ENCODE measurements around the gene MYL2.

Gene MYL2

GRCh38 chr12:110888256-110888991, 32.0 kb downstream of the MYL2 start:
- no peak for FAIRE-seq

DNA sequence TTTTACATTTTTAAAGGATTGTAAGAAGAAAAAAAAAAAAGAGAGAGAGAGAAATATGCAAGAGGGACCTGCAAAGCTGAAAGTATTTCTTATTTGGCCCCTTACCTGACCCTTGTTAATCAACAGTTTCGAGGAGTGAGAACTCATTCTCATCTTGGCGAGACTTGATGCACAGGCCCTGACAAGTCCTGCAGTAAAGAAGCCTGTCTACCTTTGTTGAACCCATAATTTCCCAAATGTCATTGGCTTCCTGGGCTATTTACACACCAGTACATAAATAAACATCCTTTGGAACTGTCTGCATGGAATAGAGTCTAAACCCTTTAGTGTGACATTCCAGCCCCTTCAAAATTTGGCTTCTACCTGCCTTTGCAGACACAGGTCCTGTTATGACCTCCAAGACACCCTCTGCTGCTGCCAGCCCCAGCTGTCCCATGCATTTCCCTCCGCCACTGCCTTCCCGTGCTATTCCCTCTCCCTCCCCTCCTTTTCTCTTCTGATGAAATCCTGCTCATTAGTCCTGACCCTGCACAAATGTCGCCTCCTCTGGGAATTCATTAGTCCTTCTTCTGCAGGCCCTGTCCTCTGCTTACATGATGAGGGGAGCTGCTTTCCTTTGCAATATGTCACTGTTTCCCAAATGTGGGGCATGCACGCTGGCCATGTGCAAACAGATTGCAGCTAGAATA, 35.1 kb downstream of the MYL2 start:
- FAIRE-seq = no peak

GRCh38 chr12:110883251-110883650, 37.1 kb downstream of the MYL2 start:
- no peak for FAIRE-seq

- no peak for FAIRE-seq
Observed at GRCh38 chr12:110880651-110881050, 39.7 kb downstream of the MYL2 start.

- FAIRE-seq = no peak
Observed at GRCh38 chr12:110874781-110875180, 45.6 kb downstream of the MYL2 start.

DNA sequence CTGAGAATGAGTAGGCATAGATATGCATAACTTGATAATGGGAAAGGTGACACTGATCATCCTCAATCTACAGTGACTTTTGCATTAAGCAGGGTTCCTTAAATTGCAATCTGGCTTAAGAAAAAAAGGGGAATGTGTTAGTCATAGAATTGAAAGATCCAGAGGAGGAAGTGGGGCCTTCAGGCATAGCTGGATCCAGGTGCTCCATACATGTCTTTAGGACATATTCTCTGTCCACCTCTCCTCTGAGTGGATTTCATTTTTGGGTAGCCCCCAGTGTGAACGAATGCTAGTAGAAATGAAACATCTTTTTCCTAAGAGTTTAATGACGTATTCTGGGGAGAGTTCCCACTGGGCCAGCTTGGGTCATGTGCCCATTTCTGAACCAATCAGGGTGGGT, 46.0 kb downstream of the MYL2 start:
- no peak for FAIRE-seq

DNA sequence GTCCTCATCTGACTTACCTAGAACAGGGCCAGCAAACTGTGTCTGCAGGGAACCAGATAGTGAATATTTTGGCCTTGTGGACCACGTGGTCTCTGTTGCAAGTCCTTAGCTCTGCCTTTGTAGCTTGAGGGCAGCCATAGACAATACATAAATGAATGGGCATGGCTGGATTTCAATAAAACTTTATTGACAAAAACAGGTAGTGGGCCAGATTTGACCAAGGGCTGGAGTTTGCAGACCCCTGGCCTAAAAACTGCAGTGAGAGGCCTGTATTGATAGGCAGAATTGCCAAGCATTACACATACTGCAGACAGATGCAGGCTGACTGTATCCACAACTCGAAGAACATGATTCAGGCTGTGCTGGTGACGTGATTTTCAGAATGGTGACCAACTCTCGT, 48.3 kb downstream of the MYL2 start:
- FAIRE-seq = no peak

GRCh38 chr12:110869803-110870202, 50.6 kb downstream of the MYL2 start:
- FAIRE-seq = no peak

DNA sequence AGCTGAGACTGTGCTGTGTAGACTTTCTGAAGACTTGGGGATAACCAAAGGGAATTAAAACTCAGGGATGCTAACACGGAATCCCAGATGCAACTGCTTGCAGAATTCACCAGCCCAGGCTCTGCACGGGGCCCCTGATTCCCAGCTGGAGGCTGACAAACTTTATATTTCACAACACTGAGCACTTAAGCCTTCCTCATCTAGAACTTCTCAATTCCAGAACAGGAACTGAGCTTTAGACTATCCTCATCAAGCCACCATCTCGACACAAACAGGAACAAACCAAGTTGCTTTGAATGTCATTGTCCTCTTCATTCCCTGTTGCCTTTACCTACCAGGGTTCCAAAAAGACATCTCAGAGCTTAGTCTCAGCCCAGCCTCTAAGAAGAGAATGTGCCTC, 51.4 kb downstream of the MYL2 start:
- no peak for FAIRE-seq

DNA sequence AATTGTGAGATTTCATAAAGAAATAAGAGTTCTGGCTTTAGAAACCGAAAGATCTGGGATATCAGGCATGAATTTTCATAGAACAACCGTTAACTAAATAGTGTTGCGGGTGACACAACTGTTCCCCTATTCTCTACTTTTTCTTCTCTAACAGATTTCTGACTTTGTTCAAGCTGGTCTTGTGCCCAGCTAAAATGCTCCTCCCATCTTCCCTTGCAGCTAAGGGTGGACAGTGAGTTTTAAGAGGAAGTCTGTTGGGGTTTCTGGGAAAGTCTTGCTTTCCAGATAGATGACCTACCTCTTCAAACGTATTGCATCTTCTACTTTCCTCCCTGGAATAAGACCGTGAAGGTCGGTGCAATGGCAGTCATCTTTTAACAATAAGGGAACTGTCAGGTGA, 54.9 kb downstream of the MYL2 start:
- no peak for FAIRE-seq

DNA sequence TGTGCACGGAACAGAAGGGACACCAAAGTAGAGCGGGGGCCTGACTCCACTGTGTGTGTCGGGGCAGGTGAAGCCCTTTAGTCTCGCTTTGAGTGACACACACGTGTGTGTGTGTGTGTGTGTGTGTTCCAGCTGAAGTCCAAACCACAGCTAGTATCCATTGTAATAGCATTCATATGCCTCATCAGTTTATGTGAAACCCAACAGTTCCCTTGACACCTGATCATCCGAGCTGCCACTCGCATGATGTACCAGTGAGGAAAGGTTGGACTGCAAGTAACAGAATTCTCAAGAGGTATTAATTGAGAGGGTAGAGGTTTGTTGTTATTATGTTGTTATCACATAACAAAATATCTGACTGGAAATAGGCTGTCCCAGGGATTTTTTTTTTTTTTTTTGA, 57.2 kb downstream of the MYL2 start:
- FAIRE-seq = no peak

GRCh38 chr12:110862329-110862728, 58.0 kb downstream of the MYL2 start:
- FAIRE-seq = no peak

DNA sequence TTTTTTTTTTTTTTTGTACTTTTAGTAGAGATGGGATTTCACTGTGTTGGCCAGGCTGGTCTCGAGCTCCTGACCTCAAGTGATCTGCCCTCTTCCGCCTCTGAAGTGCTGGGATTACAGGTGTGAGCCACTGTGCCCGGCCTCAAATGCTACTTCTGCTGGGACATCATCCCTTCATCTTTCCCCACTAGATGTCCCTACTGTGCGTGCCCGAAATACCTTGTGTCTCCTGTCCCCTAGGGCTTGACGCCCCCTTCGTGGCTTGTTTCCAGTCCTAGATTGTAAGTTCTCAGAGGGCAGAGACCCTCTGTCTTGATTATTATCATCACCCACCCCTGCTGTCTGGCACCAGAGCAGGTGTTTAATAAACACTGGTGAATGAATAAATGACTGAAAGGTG, 58.6 kb downstream of the MYL2 start:
- no peak for FAIRE-seq

Measured in TTC549 (cell line).